ENCODE measurements around the gene VWA8. TPM values are rescaled to one million over a fixed set of nuclear protein-coding genes. Genes with fewer than 3 reads are reported as not detected.

VWA8 gene
- total RNA-seq, 1 donor from 2014 or later, result 12.2 TPM

DNA sequence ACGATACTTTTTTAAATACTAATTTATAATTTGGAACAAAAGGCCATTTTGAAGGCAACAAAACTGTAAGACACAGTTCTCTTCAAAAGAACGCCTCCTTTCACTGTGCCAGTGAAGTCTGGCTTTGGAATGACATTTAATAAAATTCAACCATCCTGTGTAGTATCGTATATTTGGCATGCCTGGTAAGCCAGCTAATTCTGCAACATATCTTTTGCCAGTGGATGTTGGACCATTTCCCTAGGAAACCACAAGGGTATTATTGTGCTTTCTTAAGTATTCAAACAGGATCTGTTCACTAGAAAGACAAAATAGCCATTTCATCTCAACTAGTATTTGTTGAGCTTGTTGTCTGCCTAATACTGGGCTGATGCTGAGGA, 391.9 kb downstream of the VWA8 start:
- Mint-ChIP-seq H3K4me1 (ENCODE audit: low read depth) (peaks cover 17% of the 10 kb centered on the region), H3K4me3 (ENCODE audit: unreplicated experiment) (no peak overlapping the region), H3K9me3 (ENCODE audit: low read depth) (no peaks in the 10 kb centered on the region), H3K27me3 (ENCODE audit: low read depth) (no peaks in the 10 kb centered on the region), H3K27ac (ENCODE audit: unreplicated experiment) (no peak overlapping the region), H3K36me3 (ENCODE audit: low read depth) (peaks cover 3% of the 10 kb centered on the region)
- DNase-seq (ENCODE audit: low spot score), result no peak
- peak; percentile 38 for TF ChIP-seq CTCF (IDR thresholded peaks at IDR 0.05)

- Mint-ChIP-seq H3K36me3 (ENCODE audit: low read depth) (peaks cover 3% of the 10 kb centered on the region), H3K27ac (ENCODE audit: unreplicated experiment) (no peak overlapping the region)
These were observed 392.6 kb downstream of the VWA8 start for GRCh38 chr13:41568143-41568971.

GRCh38 chr13:41567363-41567762, 393.5 kb downstream of the VWA8 start:
- H3K36me3 Mint-ChIP-seq (ENCODE audit: low read depth), result peaks cover 3% of the 10 kb centered on the region
- DNase-seq (ENCODE audit: low spot score), result no peak
- TF ChIP-seq CTCF (IDR thresholded peaks at IDR 0.05), result no peak
- H3K9me3 Mint-ChIP-seq (ENCODE audit: low read depth), result no peaks in the 10 kb centered on the region
- H3K4me3 Mint-ChIP-seq (ENCODE audit: unreplicated experiment), result no peak overlapping the region
- no peaks in the 10 kb centered on the region for H3K27me3 Mint-ChIP-seq (ENCODE audit: low read depth)
- H3K27ac Mint-ChIP-seq (ENCODE audit: unreplicated experiment), result no peak overlapping the region
- H3K4me1 Mint-ChIP-seq (ENCODE audit: low read depth), result peaks cover 33% of the 10 kb centered on the region

More at GRCh38 chr13:41568143-41568971, 392.6 kb downstream of the VWA8 start:
- DNase-seq (ENCODE audit: low spot score), result no peak
- H3K4me1 Mint-ChIP-seq (ENCODE audit: low read depth), result peaks cover 23% of the 10 kb centered on the region
- H3K4me3 Mint-ChIP-seq (ENCODE audit: unreplicated experiment), result no peak overlapping the region
- H3K9me3 Mint-ChIP-seq (ENCODE audit: low read depth), result no peaks in the 10 kb centered on the region
- H3K27me3 Mint-ChIP-seq (ENCODE audit: low read depth), result no peaks in the 10 kb centered on the region
- TF ChIP-seq CTCF (IDR thresholded peaks at IDR 0.05), result no peak

- Mint-ChIP-seq H3K36me3 (ENCODE audit: low read depth) (peaks cover 3% of the 10 kb centered on the region), H3K4me3 (ENCODE audit: unreplicated experiment) (no peak overlapping the region), H3K27ac (ENCODE audit: unreplicated experiment) (no peak overlapping the region), H3K27me3 (ENCODE audit: low read depth) (no peaks in the 10 kb centered on the region), H3K4me1 (ENCODE audit: low read depth) (peaks cover 48% of the 10 kb centered on the region), H3K9me3 (ENCODE audit: low read depth) (no peaks in the 10 kb centered on the region)
- no peak for DNase-seq (ENCODE audit: low spot score)
- no peak for TF ChIP-seq CTCF (IDR thresholded peaks at IDR 0.05)
These were observed 395.1 kb downstream of the VWA8 start for GRCh38 chr13:41565846-41566245.

DNA sequence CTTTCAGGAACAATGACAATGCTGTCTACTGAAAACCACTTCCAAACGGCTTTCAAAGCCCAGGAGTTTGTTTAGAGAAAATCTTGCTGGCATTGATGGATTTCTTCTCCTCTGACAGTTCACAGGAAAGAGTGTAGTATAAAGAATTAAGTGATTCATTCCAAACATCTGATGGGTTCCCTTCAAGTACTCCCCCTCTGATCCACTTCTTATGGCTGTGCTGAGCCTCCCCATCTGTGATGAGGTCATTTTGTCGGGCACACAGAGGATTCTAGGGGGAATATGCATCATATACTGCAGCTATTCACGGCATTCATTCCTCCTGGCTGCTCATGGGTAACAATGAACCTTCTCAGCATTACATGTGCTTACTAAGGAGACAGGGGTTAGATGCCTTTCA, 395.7 kb downstream of the VWA8 start:
- no peak overlapping the region for H3K4me3 Mint-ChIP-seq (ENCODE audit: unreplicated experiment)
- peaks cover 48% of the 10 kb centered on the region for H3K4me1 Mint-ChIP-seq (ENCODE audit: low read depth)
- DNase-seq (ENCODE audit: low spot score), result no peak
- TF ChIP-seq CTCF (IDR thresholded peaks at IDR 0.05), result no peak
- H3K27me3 Mint-ChIP-seq (ENCODE audit: low read depth), result no peaks in the 10 kb centered on the region
- H3K27ac Mint-ChIP-seq (ENCODE audit: unreplicated experiment), result peak overlapping the region; percentile 45
- H3K36me3 Mint-ChIP-seq (ENCODE audit: low read depth), result peaks cover 3% of the 10 kb centered on the region
- H3K9me3 Mint-ChIP-seq (ENCODE audit: low read depth), result no peaks in the 10 kb centered on the region
